Cardiac fibroblast (primary cell): Measurements from ENCODE around the gene NAPA.

ENCODE experiments used
- DNase-seq, 2 donors: peaks; one replicate each; pipeline versions ENCODE4 v3.0.0 to v3.0.0-alpha.2; 2010; ENCODE audit warnings: low read depth in 2 of 2
- H3K4me3 ChIP-seq, 2 donors: replicated peaks in 1 of 2; 1 replicate in 1 of 2; 2 replicates in 1 of 2; pipeline ENCODE4 v1.5.1; 2011; ENCODE audit warnings: low read depth in 2 of 2, low read length in 2 of 2, mild to moderate bottlenecking in 2 of 2, moderate library complexity in 1 of 2
- CTCF ChIP-seq: IDR thresholded peaks from one replicate; pipeline ENCODE4 v1.5.1; 2011; ENCODE audit warnings: low read depth, mild to moderate bottlenecking, low read length, inconsistent platforms

NAPA gene

DNA sequence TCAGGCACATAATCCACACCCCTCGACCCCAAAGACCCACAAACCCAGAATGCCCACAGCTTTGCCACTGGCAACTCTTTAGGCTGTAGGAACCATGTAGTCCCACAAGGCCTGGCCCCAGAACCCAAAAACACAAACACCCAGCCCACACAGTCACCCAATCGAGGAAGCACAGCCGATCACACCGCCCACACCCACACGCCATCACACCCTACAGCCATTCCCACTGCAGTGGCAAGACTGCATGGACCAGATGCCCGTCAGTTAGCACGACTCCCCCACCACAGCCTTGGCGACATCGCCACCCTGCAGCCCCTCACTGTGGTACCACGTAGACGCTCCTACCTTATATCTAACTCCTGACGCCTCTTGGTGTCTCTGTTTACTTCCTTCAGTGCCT is 71.5 kb downstream of the NAPA start:
- no peak for TF ChIP-seq CTCF
- H3K4me3 ChIP-seq = no peak overlapping the region
- no peak for DNase-seq

DNA sequence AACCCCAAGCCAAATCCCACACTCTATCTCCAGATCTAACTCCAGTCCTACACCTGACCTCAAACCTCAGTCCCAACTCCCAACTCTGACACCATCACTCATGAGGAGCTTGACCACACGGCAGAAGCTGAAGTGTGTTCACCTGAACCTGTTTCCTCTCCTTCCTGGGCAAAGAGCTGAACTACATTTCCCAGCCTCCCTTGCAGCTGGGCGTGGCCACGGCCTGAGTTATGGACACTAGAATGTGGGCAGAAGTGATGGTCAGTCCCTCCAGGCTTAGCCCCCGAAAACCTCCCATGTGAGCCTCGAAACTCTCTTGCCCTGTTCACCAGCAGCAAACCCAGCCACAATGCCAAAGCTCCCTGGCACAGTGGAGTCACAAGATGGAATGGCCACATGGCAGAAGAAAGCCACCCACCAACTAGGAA is 76.1 kb downstream of the NAPA start:
- DNase-seq = no peak
- TF ChIP-seq CTCF = no peak
- no peak overlapping the region for H3K4me3 ChIP-seq
